GM21576 (cell line): ENCODE measurements around the gene ATG4D.
"Not testable (repeated sequence)": the region's sequence is repeated elsewhere in the genome, so short reads cannot be mapped to it uniquely, and the experiment has no call there.

Experiments used
- ATAC-seq: cut with Tn5 transposase; IDR thresholded peaks from one replicate; pipeline ENCODE4 v1.9.1; 2021; ENCODE audit warnings: mild to moderate bottlenecking, moderate library complexity; ENCODE audit not compliant: unreplicated experiment

The ATG4D gene

DNA sequence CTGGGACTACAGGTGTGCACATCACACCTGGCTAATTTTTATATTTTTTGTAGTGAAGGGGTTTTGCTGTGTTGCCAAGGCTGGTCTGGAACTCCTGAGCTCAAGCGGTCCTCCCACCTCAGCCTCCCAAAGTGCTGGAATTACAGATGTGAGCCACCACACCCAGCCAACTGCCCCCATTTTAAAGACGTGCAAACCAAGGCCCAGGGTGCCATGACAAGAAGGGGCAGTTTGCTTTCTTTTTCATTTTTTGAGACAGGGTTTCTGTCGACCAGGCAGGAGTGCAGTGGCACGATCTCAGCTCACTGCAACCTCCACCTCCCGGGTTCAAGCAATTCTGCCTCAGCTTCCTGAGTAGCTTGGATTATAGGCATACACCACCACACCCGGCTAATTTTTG, 30.1 kb downstream of the ATG4D start:
- not testable (repeated sequence) for ATAC-seq

GRCh38 chr19:10574462-10574861, 30.8 kb downstream of the ATG4D start:
- no peak for ATAC-seq

- ATAC-seq, result no peak
Measured at GRCh38 chr19:10575011-10575716, 31.5 kb downstream of the ATG4D start.

DNA sequence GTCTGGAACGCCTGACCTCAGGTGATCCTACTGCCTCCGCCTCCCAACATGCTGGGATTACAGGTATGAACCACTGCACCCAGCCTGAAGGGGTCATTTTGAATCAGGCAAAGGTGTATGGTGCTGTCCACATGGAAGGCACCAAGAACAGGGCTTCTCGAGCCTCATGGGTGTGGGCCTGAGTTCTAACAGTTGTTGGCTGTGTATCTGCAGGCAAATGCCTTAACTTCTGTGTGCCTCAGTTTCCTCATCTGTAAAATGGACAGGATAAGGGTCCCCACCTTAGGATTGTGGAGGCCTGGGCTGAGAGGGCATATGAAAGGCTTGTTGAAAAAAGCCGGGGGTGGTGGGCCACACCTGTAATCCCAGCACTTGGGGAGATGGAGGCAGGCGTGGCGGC, 34.2 kb downstream of the ATG4D start:
- ATAC-seq, result no peak

DNA sequence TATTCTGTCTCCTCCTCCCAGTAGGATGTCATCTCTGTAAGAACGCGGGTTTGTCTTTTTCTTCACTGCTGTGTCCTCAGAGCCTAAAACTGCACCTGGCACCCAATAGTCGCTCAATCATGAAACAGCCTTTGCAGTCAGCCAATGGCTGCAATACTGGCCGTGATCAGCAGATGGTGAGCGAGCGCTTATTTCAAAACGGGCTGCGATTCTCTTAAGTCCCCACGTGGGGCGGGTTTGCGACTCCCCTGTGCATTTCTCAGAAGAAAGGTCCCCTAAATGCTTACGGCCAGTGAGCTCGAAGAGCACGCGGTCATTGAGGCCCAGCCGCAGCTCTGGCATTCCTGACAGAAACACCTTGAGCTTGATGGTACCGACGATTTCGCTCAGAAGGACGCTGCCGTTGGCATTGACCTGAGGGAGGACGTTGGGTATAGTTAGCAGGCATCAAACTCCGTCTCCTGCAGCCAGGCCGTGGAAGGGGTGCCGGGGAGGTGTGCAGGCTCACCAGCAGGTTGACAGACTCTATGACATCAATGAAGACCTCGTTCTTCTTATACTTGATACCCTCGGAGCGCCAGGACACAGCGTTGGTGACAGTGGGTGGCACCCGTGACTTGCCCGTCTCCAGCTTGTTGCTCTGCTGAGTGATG, 37.4 kb downstream of the ATG4D start:
- ATAC-seq, result no peak

DNA sequence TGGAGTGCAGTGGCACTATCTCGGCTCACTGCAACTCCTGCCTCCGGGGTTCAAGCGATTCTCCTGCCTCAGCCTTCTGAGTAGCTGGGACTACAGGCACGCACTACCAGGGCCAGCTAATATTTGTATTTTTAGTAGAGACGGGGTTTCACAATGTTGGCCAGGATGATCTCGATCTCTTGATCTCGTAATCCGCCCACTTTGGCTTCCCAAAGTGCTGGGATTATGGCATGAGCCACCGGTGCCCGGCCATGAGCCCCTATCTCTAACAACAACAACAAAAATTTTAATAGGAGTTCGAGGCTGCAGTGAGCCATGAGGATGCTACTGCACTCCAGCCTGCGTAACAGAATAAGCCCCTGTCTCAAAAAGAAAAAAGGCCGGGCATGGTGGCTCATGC, 38.4 kb downstream of the ATG4D start:
- no peak for ATAC-seq

DNA sequence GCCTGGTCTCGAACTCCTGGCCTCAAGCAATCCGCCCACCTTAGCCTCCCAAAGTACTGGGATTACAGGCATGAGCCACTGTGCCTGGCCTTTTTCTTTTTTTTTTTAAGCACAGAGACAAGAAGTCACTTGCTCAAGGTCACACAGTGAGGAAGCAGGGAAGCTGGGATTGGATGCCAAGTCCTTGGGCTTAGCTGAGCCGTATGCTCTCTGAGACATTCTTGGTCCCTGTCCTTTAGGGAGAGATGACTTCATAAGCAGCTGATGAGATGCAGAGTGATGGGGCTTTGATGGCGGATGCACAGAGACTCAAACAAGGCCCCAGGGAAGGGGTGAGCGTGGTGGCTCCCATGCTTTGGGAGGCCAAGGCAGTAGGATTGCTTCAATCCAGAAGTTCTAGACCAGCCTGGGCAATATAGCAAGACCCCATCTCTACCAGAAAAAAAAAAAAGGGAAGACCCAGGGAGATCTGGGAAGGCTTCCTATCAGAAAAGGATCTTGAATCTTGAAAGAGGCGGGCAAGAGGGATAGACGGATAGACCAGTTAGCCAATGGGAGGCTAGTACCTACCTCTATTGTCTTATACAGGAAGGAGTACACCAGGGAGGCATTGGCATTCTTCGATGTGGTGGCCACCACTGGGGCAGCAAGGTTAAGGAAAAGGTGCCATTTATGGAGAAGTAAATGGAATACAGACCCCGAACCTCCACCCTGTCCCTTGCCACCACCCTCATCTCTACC, 39.5 kb downstream of the ATG4D start:
- ATAC-seq, result no peak

DNA sequence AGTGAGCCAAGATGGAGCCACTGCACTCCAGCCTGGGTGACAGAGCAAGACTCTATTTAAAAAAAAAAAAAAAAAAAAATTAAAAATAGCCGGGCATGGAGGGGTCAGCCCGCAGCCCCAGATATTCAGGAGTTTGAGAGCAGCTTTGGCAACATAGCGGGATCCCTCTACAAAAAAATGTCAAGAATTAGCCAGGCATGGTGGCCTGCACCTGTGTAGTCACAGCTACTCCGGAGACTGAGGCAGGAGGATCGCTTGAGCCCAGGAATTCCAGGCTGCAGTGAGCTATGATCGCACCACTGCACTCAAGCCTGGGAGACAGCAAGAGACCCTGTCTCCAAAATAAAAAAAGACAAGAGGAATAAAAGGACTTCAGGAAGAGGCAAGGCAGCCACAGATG, 42.7 kb downstream of the ATG4D start:
- ATAC-seq, result no peak

DNA sequence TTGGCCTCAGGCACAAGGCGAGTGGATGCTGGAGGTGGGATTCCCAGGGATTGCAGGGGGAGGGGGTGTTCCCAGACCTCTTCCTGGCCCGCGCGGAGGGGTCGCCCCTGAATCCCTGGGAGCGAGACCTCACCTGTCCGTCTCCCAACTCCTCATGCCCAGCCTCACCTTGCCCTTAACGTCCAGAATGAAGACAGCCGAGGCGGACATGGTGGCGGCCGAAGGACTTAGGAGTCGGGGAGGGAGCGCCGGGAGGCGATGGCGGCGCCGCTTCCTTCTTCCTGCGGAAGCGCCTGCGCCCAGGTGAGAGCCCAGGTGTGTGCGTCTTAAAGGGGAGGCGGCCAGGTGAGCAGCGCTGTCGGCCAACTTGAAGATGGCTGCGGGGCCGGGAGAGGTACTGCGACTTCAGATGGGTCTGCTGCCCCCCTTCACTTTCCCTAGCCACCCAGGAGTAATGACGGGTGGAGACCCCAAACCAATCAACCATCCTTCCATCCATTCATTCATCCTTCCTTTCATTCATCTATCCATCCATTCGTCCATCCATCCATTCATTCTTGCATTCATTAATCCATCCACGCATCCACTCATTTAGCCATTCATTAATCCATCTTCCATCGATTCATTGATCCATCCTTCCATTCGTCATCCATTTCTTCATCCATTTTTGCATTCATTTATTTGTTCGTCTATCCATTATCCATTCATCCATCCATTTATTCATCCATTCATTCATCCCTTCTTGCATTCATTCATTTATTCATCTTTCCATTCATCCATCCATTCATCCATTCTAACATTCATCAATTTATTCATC, 43.5 kb downstream of the ATG4D start, which contains the start of gene AP1M2:
Gene AP1M2 (minus strand): TSS at position 291 of the 817 bp plus-strand sequence. CDS start 81 bp downstream, at position 210.
- no peak for ATAC-seq

GRCh38 chr19:10587839-10588150, 44.1 kb downstream of the ATG4D start:
- no peak for ATAC-seq

GRCh38 chr19:10593148-10593547, 49.4 kb downstream of the ATG4D start:
- no peak for ATAC-seq

- ATAC-seq, result peak; percentile 52
Measured at GRCh38 chr19:10593820-10594637, 50.3 kb downstream of the ATG4D start.

DNA sequence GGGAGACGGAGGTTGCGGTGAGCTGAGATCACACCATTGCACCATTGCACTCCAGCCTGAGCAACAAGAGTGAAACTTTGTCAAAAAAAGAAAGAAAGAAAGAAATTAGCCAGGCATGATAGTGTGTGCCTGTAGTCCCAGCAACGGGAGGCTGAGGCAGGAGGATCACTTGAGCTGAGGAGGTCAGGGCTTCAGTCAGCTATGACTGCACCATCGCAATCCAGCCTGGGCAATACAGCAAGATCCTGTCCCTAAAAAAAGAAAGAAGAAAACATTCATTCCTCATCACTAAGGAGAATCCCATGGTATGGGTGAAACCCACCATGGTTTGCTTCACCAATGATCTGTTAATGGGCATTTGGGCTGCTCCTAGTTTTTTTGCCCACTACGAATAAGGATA, 56.4 kb downstream of the ATG4D start:
- ATAC-seq, result no peak

GRCh38 chr19:10601999-10602329, 58.3 kb downstream of the ATG4D start:
- ATAC-seq, result no peak

GRCh38 chr19:10602330-10603083, 58.8 kb downstream of the ATG4D start:
- ATAC-seq, result peak; percentile 50
